Natural killer cell (primary cell): ENCODE data around the gene RELN. TPM values are rescaled to one million over a fixed set of nuclear protein-coding genes. Genes with fewer than 3 reads are reported as not detected.

Source experiments
- ATAC-seq, 3 donors: fragments of 150-1000 bp in 2 of 3; fragments of 200-7000 bp in 1 of 3; cut with Tn5 transposase; 1 replicate in 1 of 3; 2 replicates in 2 of 3; pipeline ENCODE4 v1.10.0; 2021; ENCODE audit warnings: mild to moderate bottlenecking in 2 of 3, moderate library complexity in 2 of 3
- DNase-seq, 2 donors: peaks; one replicate each; pipeline versions ENCODE4 v3.0.0 to v3.0.0-alpha.2; 2013 to 2021; ENCODE audit warnings: mixed read lengths in 1 of 2
- H3K27ac ChIP-seq: one replicate; pipeline ENCODE4 v1.5.1; 2013; ENCODE audit warnings: mild to moderate bottlenecking, low read length
- H3K27me3 ChIP-seq: one replicate; pipeline ENCODE4 v1.6.1; 2013; ENCODE audit warnings: low read length; ENCODE audit not compliant: control insufficient read depth, insufficient read depth
- H3K36me3 ChIP-seq: one replicate; pipeline ENCODE4 v1.6.1; 2013; ENCODE audit warnings: low read length; ENCODE audit not compliant: control insufficient read depth, insufficient read depth
- H3K4me1 ChIP-seq: one replicate; pipeline ENCODE4 v1.6.1; 2013; ENCODE audit warnings: low read length; ENCODE audit not compliant: control insufficient read depth, insufficient read depth
- H3K4me3 ChIP-seq: one replicate; pipeline ENCODE4 v1.5.1; 2013; ENCODE audit warnings: low read length
- H3K9me3 ChIP-seq: one replicate; pipeline ENCODE4 v1.6.1; 2013; ENCODE audit warnings: low read length; ENCODE audit not compliant: control insufficient read depth, insufficient read depth
- H3K27ac Mint-ChIP-seq, 2 donors: one replicate each; pipeline ENCODE4 v1.8.0; 2022; ENCODE audit warnings: mild to moderate bottlenecking in 2 of 2, mixed read lengths in 2 of 2, moderate library complexity in 1 of 2
- H3K27me3 Mint-ChIP-seq, 2 donors: one replicate each; pipeline ENCODE4 v1.8.0; 2022; ENCODE audit warnings: low read depth in 2 of 2, mixed read lengths in 2 of 2
- H3K36me3 Mint-ChIP-seq: one replicate; pipeline ENCODE4 v1.8.0; 2022; ENCODE audit warnings: mixed read lengths
- H3K4me1 Mint-ChIP-seq, 2 donors: one replicate each; pipeline ENCODE4 v1.8.0; 2022; ENCODE audit warnings: mixed read lengths in 2 of 2
- H3K4me3 Mint-ChIP-seq: one replicate; pipeline ENCODE4 v1.8.0; 2022; ENCODE audit warnings: mild to moderate bottlenecking, moderate library complexity, mixed read lengths
- H3K9me3 Mint-ChIP-seq, 2 donors: one replicate each; pipeline ENCODE4 v1.8.0; 2022; ENCODE audit warnings: mixed read lengths in 2 of 2
- WGBS: methylation state at CpG from one replicate; pipeline ENCODE4 v1.1.7; 2013; ENCODE audit warnings: missing lambda C conversion rate; ENCODE audit not compliant: insufficient coverage; 5-methylcytosine and 5-hydroxymethylcytosine counted together
- intact Hi-C: fragments of 100-400 bp; cut with micrococcal nuclease; formaldehyde crosslinking; loops from one replicate; pipeline ENCODE4 v1.14.2; 2022
- total RNA-seq, 4 donors: library from RNA; stranded (reverse); fragments of 120-200 nt in 1 of 4; gene quantifications; one replicate each; pipeline versions ENCODE4 v1.2.3 to v1.2.4, GENCODE V29; 2013 to 2022
- TF ChIP-seq, protein P1 (sequence below): fragments of 200-600 bp; IDR thresholded peaks from one replicate; pipeline ENCODE4 v1.8.0; 2022; ENCODE audit warnings: antibody characterized with exemption

The RELN gene
- total RNA-seq, 3 donors from 2014 or later (not counting 1 experiment from before 2014, with no cell fraction given): not detected

DNA sequence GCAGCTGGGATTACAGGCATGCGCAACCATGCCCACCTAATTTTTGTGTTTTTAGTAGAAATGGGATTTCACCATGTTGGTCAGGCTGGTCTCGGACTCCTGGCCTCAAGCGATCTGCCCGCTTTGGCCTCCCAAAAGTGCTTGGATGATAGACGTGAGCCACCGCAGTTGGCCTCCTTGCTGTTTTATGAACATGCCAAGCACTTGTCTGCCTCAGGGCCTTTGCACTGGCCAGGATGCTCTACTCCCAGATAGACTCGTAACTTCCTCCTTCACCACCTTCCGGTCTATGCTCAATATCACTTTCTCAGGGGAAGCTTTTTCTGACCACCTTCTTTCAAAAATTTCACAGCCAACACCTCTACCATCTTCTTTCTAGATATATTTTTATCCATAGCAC is 549.8 kb downstream of the RELN start:
- no peaks in the 10 kb centered on the region for H3K36me3 ChIP-seq
- no peaks in the 10 kb centered on the region for H3K36me3 Mint-ChIP-seq
- no peaks in the 10 kb centered on the region for H3K9me3 Mint-ChIP-seq
- 90% methylated on average over 8 of the region's 8 CpGs for WGBS
- peaks cover 16% of the 10 kb centered on the region for H3K27me3 ChIP-seq
- no peak overlapping the region for H3K4me3 Mint-ChIP-seq
- no peak for DNase-seq
- no peaks in the 10 kb centered on the region for H3K4me1 Mint-ChIP-seq
- H3K27me3 Mint-ChIP-seq: peaks cover 24 to 64% of the 10 kb centered on the region in 2 donors
- H3K4me1 ChIP-seq: no peaks in the 10 kb centered on the region
- H3K4me3 ChIP-seq: no peak overlapping the region
- TF ChIP-seq, protein P1, sequence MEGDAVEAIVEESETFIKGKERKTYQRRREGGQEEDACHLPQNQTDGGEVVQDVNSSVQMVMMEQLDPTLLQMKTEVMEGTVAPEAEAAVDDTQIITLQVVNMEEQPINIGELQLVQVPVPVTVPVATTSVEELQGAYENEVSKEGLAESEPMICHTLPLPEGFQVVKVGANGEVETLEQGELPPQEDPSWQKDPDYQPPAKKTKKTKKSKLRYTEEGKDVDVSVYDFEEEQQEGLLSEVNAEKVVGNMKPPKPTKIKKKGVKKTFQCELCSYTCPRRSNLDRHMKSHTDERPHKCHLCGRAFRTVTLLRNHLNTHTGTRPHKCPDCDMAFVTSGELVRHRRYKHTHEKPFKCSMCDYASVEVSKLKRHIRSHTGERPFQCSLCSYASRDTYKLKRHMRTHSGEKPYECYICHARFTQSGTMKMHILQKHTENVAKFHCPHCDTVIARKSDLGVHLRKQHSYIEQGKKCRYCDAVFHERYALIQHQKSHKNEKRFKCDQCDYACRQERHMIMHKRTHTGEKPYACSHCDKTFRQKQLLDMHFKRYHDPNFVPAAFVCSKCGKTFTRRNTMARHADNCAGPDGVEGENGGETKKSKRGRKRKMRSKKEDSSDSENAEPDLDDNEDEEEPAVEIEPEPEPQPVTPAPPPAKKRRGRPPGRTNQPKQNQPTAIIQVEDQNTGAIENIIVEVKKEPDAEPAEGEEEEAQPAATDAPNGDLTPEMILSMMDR: no peak
- H3K27ac ChIP-seq: no peak overlapping the region
- H3K9me3 ChIP-seq: no peaks in the 10 kb centered on the region
- ATAC-seq: no peak
- no peak overlapping the region for H3K27ac Mint-ChIP-seq
- intact Hi-C loops: no loop called here

DNA sequence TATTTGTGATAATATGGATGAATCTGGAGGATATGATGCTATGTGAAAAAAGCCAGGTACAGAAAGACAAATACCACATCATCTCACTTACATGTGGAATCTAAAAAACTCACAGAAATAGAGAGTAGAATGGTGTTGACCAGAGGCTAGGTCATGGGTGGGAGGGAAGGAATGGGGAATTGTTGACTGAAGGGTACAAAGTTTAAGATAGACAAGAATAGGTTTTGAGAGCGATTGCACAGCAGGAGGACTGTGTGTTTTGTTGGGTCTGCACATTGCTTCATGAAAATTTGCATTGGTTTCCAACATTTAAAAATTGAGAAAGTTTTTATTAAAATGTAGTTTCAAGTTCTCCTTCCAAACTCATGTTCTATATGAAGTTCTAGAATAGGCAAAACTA is 551.8 kb downstream of the RELN start:
- Mint-ChIP-seq H3K27ac (no peak overlapping the region), H3K4me3 (no peak overlapping the region)
- intact Hi-C loops: no loop called here

DNA sequence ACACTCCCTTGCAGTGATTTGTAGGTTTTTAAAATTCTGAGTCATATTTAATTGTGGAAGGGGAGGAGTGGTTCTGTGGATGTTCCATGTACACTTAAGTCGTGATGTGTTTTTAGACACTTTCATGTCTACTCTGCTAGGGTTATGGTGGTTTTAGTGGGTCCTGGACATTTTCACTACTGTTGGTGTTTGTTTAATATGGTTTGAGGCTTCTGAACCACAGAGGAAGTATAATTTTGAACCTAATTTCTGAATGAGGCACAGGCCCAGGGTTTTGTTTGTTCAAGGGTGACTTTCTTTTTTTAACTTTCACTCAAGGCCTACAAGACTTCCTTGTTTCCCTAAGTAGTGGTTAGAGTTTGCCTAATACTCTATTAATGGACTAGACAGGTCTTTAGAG is 556.7 kb downstream of the RELN start:
- H3K4me3 Mint-ChIP-seq: no peak overlapping the region
- TF ChIP-seq, protein P1: no peak
- no peak overlapping the region for H3K4me3 ChIP-seq
- WGBS: 5% methylated on average over 1 of the region's 1 CpG
- H3K9me3 ChIP-seq: no peaks in the 10 kb centered on the region
- no peaks in the 10 kb centered on the region for H3K9me3 Mint-ChIP-seq
- H3K4me1 Mint-ChIP-seq: peaks cover 0 to 5% of the 10 kb centered on the region in 2 donors
- peaks cover 9 to 26% of the 10 kb centered on the region in 2 donors for H3K27me3 Mint-ChIP-seq
- DNase-seq (no peak), ATAC-seq (no peak)
- intact Hi-C loops: no loop called here
- H3K27ac Mint-ChIP-seq: no peak overlapping the region
- no peaks in the 10 kb centered on the region for H3K36me3 Mint-ChIP-seq
- H3K4me1 ChIP-seq: no peaks in the 10 kb centered on the region
- H3K36me3 ChIP-seq: no peaks in the 10 kb centered on the region
- H3K27ac ChIP-seq: no peak overlapping the region
- no peaks in the 10 kb centered on the region for H3K27me3 ChIP-seq

More for the DNA sequence above, 551.8 kb downstream of the RELN start:
- no peaks in the 10 kb centered on the region for H3K36me3 ChIP-seq
- H3K36me3 Mint-ChIP-seq: no peaks in the 10 kb centered on the region
- TF ChIP-seq, protein P1: no peak
- 89% methylated on average over 1 of the region's 1 CpG for WGBS
- H3K4me3 ChIP-seq: no peak overlapping the region
- no peaks in the 10 kb centered on the region for H3K4me1 ChIP-seq
- H3K4me1 Mint-ChIP-seq: peaks cover 0 to 4% of the 10 kb centered on the region in 2 donors
- H3K27me3 ChIP-seq: no peaks in the 10 kb centered on the region
- ATAC-seq: no peak
- no peaks in the 10 kb centered on the region for H3K9me3 Mint-ChIP-seq
- no peak for DNase-seq
- H3K27me3 Mint-ChIP-seq: peaks cover 13 to 49% of the 10 kb centered on the region in 2 donors
- no peak overlapping the region for H3K27ac ChIP-seq
- no peaks in the 10 kb centered on the region for H3K9me3 ChIP-seq

DNA sequence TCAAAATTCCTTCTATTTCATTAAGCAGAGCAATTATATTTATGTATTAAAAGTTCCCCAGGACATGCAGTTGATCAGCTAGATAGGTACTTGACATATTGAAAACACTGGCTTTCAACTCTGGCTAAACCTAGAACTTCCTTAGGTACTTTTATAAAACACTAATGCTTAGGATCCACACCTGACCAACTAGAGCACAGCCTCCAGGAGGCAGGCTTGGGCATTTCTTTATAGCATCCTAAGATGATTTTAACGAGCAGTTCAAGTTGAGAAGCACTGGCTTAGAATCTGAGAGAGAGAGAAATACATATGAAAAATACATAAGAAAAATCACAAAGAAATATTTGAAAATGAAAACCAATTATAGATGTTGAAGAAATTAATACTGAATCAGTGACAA is 564.3 kb downstream of the RELN start:
- intact Hi-C loops: no loop called here
- Histone ChIP-seq H3K4me1 (no peaks in the 10 kb centered on the region), H3K36me3 (no peaks in the 10 kb centered on the region), H3K27me3 (no peaks in the 10 kb centered on the region), H3K4me3 (no peak overlapping the region), H3K27ac (no peak overlapping the region), H3K9me3 (no peaks in the 10 kb centered on the region)
- Mint-ChIP-seq H3K27me3 (peaks cover 5 to 7% of the 10 kb centered on the region in 2 donors), H3K36me3 (no peaks in the 10 kb centered on the region), H3K27ac (no peak overlapping the region), H3K4me3 (no peak overlapping the region), H3K9me3 (no peaks in the 10 kb centered on the region), H3K4me1 (no peaks in the 10 kb centered on the region)
- DNase-seq (no peak), ATAC-seq (no peak)
- TF ChIP-seq, protein P1: no peak
- no CpG with 5 or more reads among the region's 1 CpG for WGBS
